SJSA1 (cell line): ENCODE results near the gene CBX1. TPM values are rescaled to one million over a fixed set of nuclear protein-coding genes. Genes with fewer than 3 reads are reported as not detected.
"Not testable (repeated sequence)": the region's sequence is repeated elsewhere in the genome, so short reads cannot be mapped to it uniquely, and the experiment has no call there.

ENCODE experiments used
- DNase-seq, 2 experiments: peaks; one replicate each; pipeline ENCODE4 v3.0.0-alpha.2; 2015 to 2020; ENCODE audit warnings: low spot score in 2 of 2, low read depth in 1 of 2
- H3K27ac ChIP-seq: fragments of 250-450 bp; sonication (Bioruptor Pico); 2 replicates; pipeline ENCODE4 v1.5.1; 2020; ENCODE audit warnings: mild to moderate bottlenecking, moderate library complexity
- H3K27me3 ChIP-seq: fragments of 250-450 bp; sonication (Bioruptor Pico); replicated peaks from 2 replicates; pipeline ENCODE4 v1.5.1; 2020; ENCODE audit warnings: mild to moderate bottlenecking, moderate library complexity
- H3K36me3 ChIP-seq: fragments of 250-450 bp; sonication (Bioruptor Pico); 2 replicates; pipeline ENCODE4 v1.5.1; 2020; ENCODE audit warnings: mild to moderate bottlenecking
- H3K4me1 ChIP-seq: fragments of 250-450 bp; sonication (Bioruptor Pico); replicated peaks from 2 replicates; pipeline ENCODE4 v1.6.1; 2021; ENCODE audit warnings: mild to moderate bottlenecking
- H3K4me3 ChIP-seq: fragments of 250-450 bp; sonication (Bioruptor Pico); 2 replicates; pipeline ENCODE4 v1.5.1; 2020; ENCODE audit warnings: mild to moderate bottlenecking
- H3K9me3 ChIP-seq: fragments of 250-450 bp; sonication (Bioruptor Pico); replicated peaks from 2 replicates; pipeline ENCODE4 v1.5.1; 2020; ENCODE audit warnings: mild to moderate bottlenecking
- total RNA-seq: library from RNA; depleted of rRNA; stranded (reverse); fragments of >200 nt; shearing (Covaris generic); gene quantifications from 2 replicates; pipeline ENCODE4 v1.2.3, GENCODE V29; 2014

The CBX1 gene
- total RNA-seq, 1 experiment from 2014 or later = 149 TPM

- Histone ChIP-seq H3K4me3 (peak within 1 kb of the TSS; percentile 91), H3K36me3 (0 out of 2 replicates have a peak, but pooled peaks cover 11% of the 10 kb centered on the region), H3K4me1 (peaks cover 12% of the 10 kb centered on the region), H3K27ac (peak within 1 kb of the TSS; percentile 40), H3K9me3 (no peaks in the 10 kb centered on the region; the same call in 1 of the 2 replicates), H3K27me3 (no peaks in the 10 kb centered on the region)
- peak; percentile 92 to 93 for DNase-seq
Observed at GRCh38 chr17:48107137-48108055, 6.1 kb upstream of the CBX1 start, which contains the start of gene SNX11. SNX11 (plus strand) TSS chr17:48107766; CDS start chr17:48112044, 4,278 bp downstream.

DNA sequence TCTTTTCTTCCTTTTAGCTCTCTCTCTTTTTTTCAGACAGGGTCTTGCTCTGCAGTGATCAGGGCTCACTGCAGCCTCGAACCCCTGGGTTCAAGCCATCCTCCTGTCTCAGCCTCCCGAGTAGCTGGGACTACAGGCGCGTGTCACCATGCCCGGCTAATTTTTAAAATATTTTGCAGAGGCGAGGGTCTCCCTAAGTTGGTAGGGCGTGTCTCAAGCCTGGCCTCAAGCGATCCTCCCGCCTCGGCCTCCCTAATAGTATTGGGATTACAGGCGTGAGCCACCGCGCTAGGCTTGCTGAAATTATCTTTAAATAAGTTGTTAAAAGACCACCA lies 5.5 kb upstream of the CBX1 start:
- peaks cover 12% of the 10 kb centered on the region for H3K4me1 ChIP-seq
- no peaks in the 10 kb centered on the region; the same call in 1 of the 2 replicates for H3K9me3 ChIP-seq
- no peak for DNase-seq
- H3K27me3 ChIP-seq = no peaks in the 10 kb centered on the region
- H3K27ac ChIP-seq = 0 out of 2 replicates have a peak overlapping the region, but pooled peaks have one; percentile 7
- peak overlapping the region; percentile 91 for H3K4me3 ChIP-seq
- H3K36me3 ChIP-seq = 0 out of 2 replicates have a peak, but pooled peaks cover 5% of the 10 kb centered on the region

DNA sequence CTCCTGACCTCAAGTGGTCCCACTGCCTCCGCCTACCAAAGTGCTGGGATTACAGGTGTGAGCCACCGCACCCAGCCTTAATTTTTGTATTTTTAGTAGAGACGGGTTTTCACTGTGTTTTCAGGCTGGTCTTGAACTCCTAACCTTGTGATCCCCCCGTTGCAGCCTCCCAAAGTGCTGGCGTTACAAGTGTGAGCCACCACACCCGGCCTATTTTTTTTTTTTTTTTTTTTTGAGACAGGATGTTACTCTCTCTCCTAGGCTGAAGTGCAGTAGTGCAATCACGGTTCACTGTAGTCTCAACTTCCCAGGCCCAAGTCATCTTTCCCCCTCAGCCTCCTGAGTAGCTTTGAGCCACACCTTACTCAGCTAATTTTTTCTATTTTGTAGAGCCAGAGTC lies 3.2 kb upstream of the CBX1 start:
- H3K27me3 ChIP-seq = no peaks in the 10 kb centered on the region
- no peaks in the 10 kb centered on the region; the same call in 1 of the 2 replicates for H3K9me3 ChIP-seq
- H3K4me3 ChIP-seq = no peak overlapping the region
- H3K4me1 ChIP-seq = peaks cover 20% of the 10 kb centered on the region
- H3K27ac ChIP-seq = no peak overlapping the region
- no peak for DNase-seq
- H3K36me3 ChIP-seq = peaks cover 15% of the 10 kb centered on the region

GRCh38 chr17:48102798-48103715 lies 1.8 kb upstream of the CBX1 start:
- Histone ChIP-seq H3K9me3 (no peaks in the 10 kb centered on the region; the same call in 1 of the 2 replicates), H3K36me3 (peaks cover 22% of the 10 kb centered on the region), H3K4me1 (peaks cover 11% of the 10 kb centered on the region), H3K27ac (no peak overlapping the region), H3K27me3 (no peaks in the 10 kb centered on the region), H3K4me3 (no peak overlapping the region)
- DNase-seq = no peak

GRCh38 chr17:48102043-48102750 lies 919 bp upstream of the CBX1 start:
- H3K27me3 ChIP-seq = no peaks in the 10 kb centered on the region
- H3K9me3 ChIP-seq = no peaks in the 10 kb centered on the region; the same call in 1 of the 2 replicates
- no peak overlapping the region; the same call in 1 of the 2 replicates for H3K4me3 ChIP-seq
- no peak overlapping the region for H3K27ac ChIP-seq
- H3K4me1 ChIP-seq = peaks cover 9% of the 10 kb centered on the region
- no peak for DNase-seq
- peaks cover 20% of the 10 kb centered on the region for H3K36me3 ChIP-seq

DNA sequence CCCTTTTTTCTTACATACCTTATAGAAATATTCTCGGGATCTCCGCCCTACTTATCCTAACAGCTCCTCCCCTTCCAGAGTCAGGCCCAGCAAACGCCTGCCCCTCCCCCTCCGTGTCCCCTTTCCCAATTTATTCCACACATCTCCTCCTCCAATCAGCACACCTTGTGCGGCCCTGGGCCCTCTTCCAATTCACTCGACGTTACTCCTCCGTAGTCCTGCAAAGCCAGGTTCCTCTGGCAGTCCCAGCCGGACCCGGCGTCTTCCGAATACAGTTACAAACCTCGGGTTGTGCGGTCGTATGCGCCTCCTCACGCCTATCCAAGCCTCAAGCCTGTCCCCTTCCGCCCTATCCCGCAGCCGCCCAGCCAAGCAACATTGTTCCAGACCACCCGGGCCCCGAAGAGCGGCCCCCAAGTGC lies 677 bp downstream of the CBX1 start:
- Histone ChIP-seq H3K4me3 (peak overlapping the region; percentile 76), H3K9me3 (no peaks in the 10 kb centered on the region; the same call in 1 of the 2 replicates)
- peak in 1 of 2 experiments; percentile 73 for DNase-seq

DNA sequence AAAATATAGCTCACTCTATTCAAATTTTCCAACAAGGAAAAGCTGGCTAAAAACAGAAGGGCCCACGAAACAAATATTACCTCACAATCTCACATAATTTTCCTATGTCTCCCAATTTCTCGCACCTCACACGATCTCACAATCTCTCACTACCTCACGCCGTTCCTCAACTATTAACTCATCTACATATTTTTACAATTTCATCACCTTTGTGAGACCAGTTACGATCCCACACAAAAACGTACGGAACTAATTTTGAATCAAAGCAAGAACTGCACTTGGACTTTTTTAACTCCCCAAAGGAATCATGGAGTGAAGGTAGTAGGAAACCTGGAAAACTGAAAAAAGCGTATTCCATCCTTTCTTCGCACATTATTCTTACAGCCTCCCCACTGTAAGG lies 1.1 kb downstream of the CBX1 start:
- no peak for DNase-seq
- H3K4me3 ChIP-seq = peak overlapping the region; percentile 76
- H3K4me1 ChIP-seq = peaks cover 9% of the 10 kb centered on the region
- H3K36me3 ChIP-seq = peaks cover 34% of the 10 kb centered on the region
- no peaks in the 10 kb centered on the region; the same call in 1 of the 2 replicates for H3K9me3 ChIP-seq
- peak overlapping the region; percentile 62 for H3K27ac ChIP-seq
- no peaks in the 10 kb centered on the region for H3K27me3 ChIP-seq

More for the DNA sequence above, 677 bp downstream of the CBX1 start:
- Histone ChIP-seq H3K36me3 (peaks cover 29% of the 10 kb centered on the region), H3K27me3 (no peaks in the 10 kb centered on the region), H3K27ac (peak overlapping the region; percentile 62), H3K4me1 (peaks cover 9% of the 10 kb centered on the region)

GRCh38 chr17:48095611-48096010 lies 5.7 kb downstream of the CBX1 start:
- DNase-seq = no peak
- no peak overlapping the region for H3K4me3 ChIP-seq
- peaks cover 9% of the 10 kb centered on the region for H3K4me1 ChIP-seq
- no peak overlapping the region for H3K27ac ChIP-seq
- H3K36me3 ChIP-seq = peaks cover 64% of the 10 kb centered on the region
- no peaks in the 10 kb centered on the region for H3K27me3 ChIP-seq
- no peaks in the 10 kb centered on the region for H3K9me3 ChIP-seq

DNA sequence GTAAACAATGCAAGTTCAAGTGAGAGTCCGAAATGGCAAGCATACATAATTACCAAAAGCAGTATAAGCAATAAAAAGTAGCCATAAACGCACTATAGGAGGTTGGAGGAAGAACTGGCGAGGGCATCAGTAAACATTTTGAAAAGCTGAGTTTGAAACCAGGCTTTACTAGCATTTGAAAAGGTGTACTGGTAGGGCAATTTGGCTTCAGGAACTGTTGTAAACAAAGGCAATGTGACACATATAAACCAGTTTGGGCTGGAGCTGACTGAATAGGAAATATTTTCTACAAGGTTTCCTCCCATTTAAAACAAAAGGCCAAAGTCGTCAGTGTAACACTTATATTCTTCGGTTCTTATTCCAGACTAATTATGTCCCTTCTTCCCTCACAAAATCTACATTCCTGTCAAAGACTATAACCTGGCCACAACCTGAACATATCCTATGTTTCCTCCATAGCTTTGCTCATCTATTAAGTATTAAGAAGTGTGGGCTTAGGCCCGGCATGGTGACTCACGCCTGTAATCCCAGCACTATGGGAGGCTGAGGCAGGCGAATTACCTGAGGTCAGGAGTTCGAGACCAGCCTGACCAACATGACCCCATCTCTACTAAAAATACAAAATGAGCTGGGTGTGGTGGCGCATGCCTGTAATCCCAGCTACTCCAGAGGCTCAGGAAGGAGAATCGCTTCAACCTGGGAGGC lies 7.8 kb downstream of the CBX1 start:
- Histone ChIP-seq H3K27me3 (no peaks in the 10 kb centered on the region), H3K36me3 (peaks cover 57% of the 10 kb centered on the region), H3K9me3 (no peaks in the 10 kb centered on the region)

GRCh38 chr17:48084932-48085331 lies 16.3 kb downstream of the CBX1 start:
- DNase-seq = no peak
- no peaks in the 10 kb centered on the region for H3K9me3 ChIP-seq
- no peak overlapping the region for H3K4me3 ChIP-seq
- no peaks in the 10 kb centered on the region for H3K4me1 ChIP-seq
- no peak overlapping the region for H3K27ac ChIP-seq
- H3K36me3 ChIP-seq = peaks cover 12% of the 10 kb centered on the region
- no peaks in the 10 kb centered on the region for H3K27me3 ChIP-seq

More for the DNA sequence above, 7.8 kb downstream of the CBX1 start:
- Histone ChIP-seq H3K4me1 (no peaks in the 10 kb centered on the region), H3K4me3 (no peak overlapping the region), H3K27ac (no peak overlapping the region)
- DNase-seq = no peak

DNA sequence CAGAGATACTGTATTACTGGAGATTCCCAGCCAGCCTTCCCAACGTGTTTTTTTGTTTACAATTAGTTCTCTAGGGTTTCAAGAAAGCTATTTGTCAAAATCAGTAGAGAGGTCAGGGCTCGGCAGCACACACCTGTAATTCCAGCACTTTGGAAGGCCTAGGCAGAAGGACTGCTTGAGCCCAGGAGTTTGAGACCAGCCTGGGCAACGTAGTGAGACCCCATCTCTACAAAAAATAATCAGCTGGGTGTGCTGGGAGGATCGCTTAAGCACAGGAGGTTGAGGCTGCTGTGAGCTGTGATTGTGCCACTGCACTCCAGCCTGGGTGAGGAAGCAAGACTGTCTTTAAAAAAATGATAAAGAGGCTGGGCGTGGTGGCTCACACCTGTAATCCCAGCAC lies 19.4 kb downstream of the CBX1 start:
- no peak for DNase-seq
- H3K36me3 ChIP-seq = peaks cover 19% of the 10 kb centered on the region
- H3K27me3 ChIP-seq = no peaks in the 10 kb centered on the region
- H3K4me1 ChIP-seq = no peaks in the 10 kb centered on the region
- H3K9me3 ChIP-seq = no peaks in the 10 kb centered on the region
- H3K27ac ChIP-seq = no peak overlapping the region
- no peak overlapping the region for H3K4me3 ChIP-seq

GRCh38 chr17:48077152-48077551 lies 24.1 kb downstream of the CBX1 start:
- not testable (repeated sequence) for H3K4me1 ChIP-seq, H3K27me3 ChIP-seq, DNase-seq, H3K9me3 ChIP-seq, H3K4me3 ChIP-seq, H3K27ac ChIP-seq
- H3K36me3 ChIP-seq = peaks cover 59% of the 10 kb centered on the region
